Sciatic nerve (tissue), 2 donors: ENCODE data around the gene CDRT15L2. TPM values are rescaled to one million over a fixed set of nuclear protein-coding genes. Genes with fewer than 3 reads are reported as not detected.
"Not testable (repeated sequence)": the region's sequence is repeated elsewhere in the genome, so short reads cannot be mapped to it uniquely, and the experiment has no call there.

ENCODE experiments used
- ATAC-seq: fragments of 200-7000 bp; cut with Tn5 transposase; one replicate; pipeline ENCODE4 v1.9.1; 2020; ENCODE audit warnings: mild to moderate bottlenecking, moderate library complexity
- DNase-seq: peaks from one replicate; pipeline ENCODE4 v3.0.0-alpha.2; 2020; ENCODE audit warnings: low spot score
- intact Hi-C: fragments of 100-400 bp; cut with DNase I; formaldehyde crosslinking; loops from one replicate; pipeline ENCODE4 v1.14.2; 2022
- total RNA-seq: library from RNA; stranded (reverse); fragmentation: NEBNext Ultra II Directional; extraction: Animal tissue kit (Norgen Biotek cat#: 25700); gene quantifications from one replicate; pipeline ENCODE4 v1.2.1, GENCODE V29; 2021
- donor health status: DM: no; HTN: no; CAD: no.
- donor health status: DM: no; HTN: no; CAD: no.

Gene CDRT15L2
- total RNA-seq, 1 donor from 2014 or later: not detected

DNA sequence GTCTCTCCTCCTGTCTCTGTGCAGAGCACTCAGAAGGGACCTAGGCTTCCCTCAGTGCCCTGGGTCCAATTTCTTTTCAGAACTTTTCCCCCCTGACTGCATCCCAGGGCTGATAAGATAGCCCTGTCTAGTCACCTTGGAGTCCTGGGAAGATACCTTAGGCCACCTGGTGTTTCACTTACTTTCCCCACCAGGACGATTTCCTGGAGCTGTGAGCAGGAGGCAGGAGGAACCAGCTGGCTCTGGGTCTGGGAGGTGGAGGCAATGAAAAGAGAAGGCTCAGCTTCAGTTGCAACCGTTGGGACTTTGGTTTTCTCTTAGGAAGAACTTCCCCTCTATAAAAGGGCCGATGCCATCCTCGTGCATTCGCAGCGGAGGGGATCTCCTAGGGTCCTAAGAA is 12.1 kb upstream of the CDRT15L2 start:
- intact Hi-C loops, DNase-seq, ATAC-seq: not testable (repeated sequence)

DNA sequence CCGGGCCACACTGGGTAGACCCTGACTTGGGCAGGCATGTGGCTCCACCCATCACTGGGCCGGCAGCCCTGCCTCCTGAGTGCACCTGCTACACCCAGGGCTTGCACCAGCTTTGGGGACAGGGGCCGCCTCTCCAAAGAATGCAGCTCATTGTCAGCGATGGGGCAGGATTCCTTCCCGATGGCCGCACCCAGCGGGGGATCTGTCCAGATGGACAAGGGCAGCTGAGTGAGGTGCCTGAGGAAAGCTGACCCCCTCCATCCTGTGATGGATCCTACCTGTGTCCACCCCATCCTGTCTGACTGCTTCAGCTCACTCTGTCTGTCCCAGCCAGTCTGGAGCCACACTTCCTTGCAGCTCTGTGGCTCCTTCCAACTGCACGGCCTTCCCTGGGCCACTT is 10.9 kb upstream of the CDRT15L2 start:
- DNase-seq, ATAC-seq, intact Hi-C loops: not testable (repeated sequence)

DNA sequence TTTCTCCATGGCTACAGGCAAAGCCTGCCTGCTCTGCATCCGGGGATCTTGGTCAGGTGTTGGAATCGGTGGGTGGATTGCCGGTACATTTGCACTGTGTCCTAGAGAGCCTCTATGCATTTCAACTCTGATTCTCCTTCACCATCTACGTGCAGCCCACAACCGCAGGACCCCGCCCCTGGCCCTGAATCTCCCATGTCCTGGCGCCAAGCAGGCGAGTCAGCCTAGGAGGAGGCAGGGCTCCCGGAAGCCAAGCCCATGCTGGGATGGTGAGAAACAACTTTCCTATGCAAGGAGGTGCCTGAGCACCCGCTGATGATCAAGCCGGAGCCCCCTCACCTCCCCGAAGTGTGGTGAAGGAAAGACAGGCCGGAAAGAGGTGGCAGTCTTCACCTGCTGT is 7.9 kb upstream of the CDRT15L2 start:
- DNase-seq, ATAC-seq, intact Hi-C loops: not testable (repeated sequence)

DNA sequence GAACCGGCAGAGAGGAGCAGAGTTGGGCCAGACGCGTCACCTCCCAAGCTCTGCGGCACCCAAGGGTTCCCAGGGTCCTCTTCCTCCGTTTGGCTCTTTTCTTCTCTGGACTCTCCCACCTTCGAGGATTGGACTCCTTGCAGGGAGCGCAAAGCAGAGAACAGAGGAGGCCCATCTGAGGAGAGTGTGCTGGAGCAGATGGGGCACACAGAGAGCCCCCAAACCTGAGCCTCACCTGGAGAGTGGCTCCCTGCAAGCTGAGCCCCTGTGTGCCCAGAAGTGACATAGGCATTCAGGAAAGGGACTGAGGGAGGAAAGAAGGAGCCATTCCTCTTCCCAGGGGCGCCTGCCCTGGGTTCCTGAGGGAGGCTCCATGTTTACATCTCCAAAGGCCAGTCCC is 6.3 kb upstream of the CDRT15L2 start:
- intact Hi-C loops, ATAC-seq, DNase-seq: not testable (repeated sequence)

DNA sequence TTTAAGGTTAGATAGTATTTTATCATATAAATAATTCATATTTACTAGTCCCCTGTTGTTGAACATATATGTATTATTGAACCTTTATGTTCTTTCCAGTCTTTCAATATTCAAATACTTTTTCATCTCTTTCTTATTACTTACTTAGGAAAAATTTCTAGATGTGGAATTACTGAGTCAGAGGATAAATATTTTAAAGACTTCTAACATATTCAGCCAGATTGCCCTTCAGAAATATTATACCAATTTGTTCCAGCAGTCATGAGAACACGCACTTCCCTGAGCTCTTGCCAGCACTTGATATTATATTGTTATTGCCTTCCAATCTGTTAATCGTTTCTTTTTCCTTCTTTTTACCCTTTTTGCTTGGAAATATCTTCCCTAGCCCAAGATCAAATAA is 4.5 kb upstream of the CDRT15L2 start:
- ATAC-seq, intact Hi-C loops, DNase-seq: not testable (repeated sequence)

DNA sequence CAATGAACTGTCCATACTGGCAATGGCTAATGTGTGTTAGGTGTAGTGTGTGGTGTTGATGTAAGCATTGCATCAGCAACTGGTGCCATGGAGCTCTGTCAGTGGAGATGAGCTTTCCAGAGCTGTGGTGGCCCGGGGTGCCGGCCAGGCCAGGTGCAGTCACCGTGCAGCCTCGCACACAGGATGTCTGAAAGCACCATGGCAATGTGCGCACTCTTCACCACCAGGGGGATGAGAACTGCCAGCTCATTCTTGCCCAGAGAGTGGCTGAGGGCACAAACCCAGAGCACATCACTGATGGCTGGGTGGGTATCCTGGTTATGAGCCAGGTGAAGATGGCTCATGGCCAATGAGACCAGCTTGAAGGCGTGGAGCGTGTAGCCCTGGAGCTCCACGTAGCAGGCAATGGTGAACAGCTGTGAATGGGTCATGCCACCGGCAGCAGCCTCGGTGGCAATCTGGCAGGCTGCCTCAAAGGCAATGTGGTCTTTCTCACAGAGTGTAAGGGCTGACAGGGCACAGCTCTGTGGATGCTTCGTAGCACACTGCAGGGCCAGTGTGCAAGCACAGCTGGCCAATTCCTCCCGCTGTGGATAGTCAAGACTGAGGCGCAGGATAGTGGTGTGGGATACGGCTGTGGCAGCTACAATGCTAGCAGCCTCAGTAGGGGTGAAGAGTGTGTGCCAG is 4.5 kb downstream of the CDRT15L2 start:
- ATAC-seq, DNase-seq, intact Hi-C loops: not testable (repeated sequence)

DNA sequence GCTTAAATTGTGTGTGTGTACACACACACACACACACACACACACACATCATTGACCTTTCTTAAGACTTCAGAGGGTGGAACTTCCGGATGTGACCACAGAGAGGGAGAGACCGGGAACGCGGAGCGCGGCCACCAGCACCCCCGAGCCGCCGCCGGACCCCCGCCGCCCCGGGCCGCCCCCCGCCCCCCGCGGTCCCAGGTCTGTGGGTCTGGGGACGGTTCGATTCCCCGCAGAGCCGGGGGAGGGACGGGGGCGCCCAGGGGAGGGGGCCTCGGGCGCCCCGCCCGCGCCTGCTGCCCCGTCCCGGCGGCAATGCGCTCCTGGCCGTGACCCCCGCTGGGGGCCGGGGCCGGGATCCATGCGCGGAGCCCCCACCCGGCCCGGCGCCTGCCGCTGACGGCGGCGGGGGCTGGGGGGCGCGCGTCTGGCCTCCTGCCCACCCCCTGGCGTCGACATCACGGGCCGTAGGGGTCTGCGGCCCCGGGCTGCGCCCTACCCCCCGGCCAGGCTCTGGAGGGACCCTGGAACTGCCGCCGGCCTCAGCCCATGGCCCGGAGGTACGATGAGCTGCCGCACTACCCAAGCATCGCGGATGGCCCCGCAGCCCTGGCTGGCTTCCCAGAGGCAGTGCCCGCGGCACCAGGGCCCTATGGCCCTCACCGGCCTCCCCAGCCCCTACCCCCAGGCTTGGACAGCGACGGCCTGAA is 9.4 kb downstream of the CDRT15L2 start:
- ATAC-seq, intact Hi-C loops, DNase-seq: not testable (repeated sequence)

DNA sequence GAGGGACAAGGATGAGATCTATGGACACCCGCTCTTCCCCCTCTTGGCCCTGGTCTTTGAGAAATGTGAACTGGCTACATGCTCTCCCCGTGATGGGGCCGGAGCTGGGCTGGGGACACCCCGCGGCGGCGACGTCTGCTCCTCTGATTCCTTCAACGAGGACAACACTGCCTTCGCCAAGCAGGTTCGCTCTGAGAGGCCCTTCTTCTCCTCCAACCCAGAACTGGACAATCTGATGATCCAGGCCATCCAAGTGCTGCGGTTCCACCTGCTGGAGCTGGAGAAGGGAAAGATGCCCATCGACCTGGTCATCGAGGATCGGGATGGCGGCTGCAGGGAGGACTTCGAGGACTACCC is 9.9 kb downstream of the CDRT15L2 start:
- DNase-seq, intact Hi-C loops: not testable (repeated sequence)
- peak; percentile 48 for ATAC-seq

DNA sequence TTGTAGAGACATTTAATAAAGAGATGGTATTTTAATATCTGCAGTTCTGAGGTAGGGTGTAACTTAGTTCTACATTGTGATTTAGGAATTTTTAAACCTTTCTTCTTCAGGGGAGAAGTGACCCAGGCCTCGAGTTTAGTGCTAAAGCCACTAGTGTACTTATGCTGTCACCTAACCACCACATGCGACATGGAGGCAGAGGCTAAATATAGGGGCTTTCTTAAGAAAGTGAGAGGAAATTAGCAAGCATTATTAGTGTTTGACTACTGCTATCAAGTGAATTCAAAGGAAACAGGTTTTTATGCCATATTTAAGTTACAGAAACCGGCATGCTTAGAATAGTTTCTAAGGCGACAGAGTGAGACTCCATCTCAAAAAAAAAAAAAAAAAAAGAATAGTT is 11.5 kb downstream of the CDRT15L2 start:
- ATAC-seq, intact Hi-C loops: not testable (repeated sequence)

DNA sequence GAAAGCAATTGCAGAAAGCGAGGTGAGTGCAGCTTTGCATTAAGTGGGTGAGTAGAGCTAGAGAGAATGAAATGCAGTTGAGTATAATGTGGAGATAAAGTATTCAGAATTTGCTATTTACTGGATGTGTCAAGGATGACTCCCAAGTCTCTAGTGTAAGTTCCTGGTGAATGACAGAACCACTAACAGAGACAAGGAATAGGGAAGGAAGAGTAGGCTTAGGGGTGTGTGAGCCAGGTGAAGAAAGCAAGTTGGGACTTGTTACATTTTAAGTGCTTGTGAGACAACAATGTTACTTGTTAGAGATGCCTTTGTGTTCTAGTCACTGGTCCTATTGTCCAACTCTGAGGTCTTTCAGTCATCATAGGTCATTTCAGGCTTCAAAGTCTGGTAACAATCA is 26.0 kb downstream of the CDRT15L2 start:
- ATAC-seq, DNase-seq, intact Hi-C loops: not testable (repeated sequence)

More for the DNA sequence above, 11.5 kb downstream of the CDRT15L2 start:
- not testable (repeated sequence) for DNase-seq

DNA sequence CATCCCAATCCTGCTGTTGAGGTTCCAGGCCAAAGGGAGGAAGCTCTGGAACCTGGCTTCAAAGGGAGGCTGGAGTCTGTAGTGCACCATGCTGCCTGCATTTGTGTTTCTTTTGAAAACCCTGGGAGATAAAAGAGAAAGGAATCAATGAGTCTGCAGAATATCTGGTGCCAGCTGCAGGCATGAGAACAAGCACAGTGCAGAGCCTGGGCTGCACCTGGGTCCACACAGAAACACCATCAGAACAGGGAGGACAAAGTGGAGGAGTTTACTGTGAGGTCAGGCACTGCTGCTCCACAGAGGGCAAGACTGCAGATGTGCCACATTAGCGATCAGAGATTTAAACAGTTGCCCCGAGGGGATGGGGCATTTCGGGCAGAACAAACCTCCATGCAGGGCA is 30.0 kb downstream of the CDRT15L2 start:
- intact Hi-C loops, DNase-seq, ATAC-seq: not testable (repeated sequence)

DNA sequence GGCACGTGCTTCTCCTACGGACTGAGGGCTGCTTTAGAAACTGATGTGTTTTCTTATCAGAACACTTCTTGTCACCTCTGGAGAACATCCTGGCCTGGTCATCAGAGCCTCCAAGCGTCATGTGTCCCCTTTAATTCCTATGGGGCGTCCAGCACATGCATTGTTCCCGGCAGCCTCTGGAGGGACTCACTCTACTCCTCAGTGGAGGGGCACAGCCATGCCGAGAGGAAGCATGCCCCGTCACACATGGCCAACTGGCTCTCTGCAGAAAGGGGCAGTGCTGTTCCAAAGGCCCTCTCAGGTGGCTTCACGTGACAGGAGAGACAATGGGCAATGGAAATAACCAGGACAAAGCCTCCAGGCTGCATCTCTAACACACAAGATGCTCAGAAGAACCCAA is 31.8 kb downstream of the CDRT15L2 start:
- ATAC-seq: no peak
- intact Hi-C loops: no loop called here

DNA sequence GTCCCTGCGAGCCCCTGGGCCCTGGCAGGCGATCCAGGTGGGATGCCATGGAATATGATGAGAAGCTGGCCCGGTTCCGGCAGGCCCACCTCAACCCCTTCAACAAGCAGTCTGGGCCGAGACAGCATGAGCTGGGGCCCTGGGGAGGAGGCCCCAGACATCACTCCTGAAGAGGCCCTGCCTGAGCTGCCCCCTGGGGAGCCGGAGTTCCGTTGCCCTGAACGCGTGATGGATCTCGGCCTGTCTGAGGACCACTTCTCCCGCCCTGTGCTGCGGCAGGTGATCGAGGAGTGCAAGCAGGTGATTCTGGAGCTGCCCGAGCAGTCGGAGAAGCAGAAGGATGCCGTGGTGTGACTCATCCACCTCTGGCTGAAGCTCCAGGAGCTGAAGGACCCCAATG is 33.1 kb downstream of the CDRT15L2 start:
- ATAC-seq: no peak
- intact Hi-C loops: no loop called here
- DNase-seq: no peak

More for the DNA sequence above, 31.8 kb downstream of the CDRT15L2 start:
- no peak for DNase-seq

DNA sequence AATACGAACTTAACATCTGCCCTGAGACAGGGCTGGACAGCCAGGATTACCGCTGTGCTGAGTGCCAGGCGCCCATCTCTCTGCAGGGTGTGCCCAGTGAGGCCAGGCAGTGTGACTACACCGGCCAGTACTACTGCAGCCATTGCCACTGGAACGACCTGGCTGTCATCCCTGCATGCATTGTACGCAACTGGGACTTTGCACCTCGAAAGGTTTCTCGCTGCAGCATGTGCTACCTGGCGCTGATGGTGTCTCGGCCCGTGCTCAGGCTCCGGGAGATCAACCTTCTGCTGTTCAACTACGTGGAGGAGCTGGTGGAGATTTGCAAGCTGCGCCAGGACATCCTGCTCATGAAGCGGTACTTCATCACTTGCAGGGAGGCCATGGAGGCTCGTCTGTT is 33.7 kb downstream of the CDRT15L2 start:
- intact Hi-C loops: no loop called here
- ATAC-seq (no peak), DNase-seq (no peak)

DNA sequence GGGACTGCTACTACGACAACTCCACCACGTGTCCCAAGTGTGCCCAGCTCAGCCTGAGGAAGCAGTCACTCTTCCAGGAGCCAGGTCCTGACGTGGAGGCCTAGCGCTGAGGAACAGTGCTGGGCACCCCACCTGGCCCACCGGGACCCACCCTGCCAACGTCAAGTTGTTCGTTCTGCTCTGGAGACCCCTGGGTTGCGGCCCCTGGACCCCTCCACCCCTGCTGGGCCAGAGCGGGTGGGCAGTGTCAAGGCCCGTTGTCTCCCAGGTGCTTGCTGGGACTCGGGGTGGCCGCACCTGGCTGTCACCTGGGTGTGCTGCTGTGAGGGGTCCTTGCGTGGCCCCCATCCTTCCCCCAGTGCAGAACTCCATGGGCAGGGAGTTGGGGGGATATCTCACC is 34.4 kb downstream of the CDRT15L2 start:
- intact Hi-C loops: no loop called here
- DNase-seq (no peak), ATAC-seq (no peak)

DNA sequence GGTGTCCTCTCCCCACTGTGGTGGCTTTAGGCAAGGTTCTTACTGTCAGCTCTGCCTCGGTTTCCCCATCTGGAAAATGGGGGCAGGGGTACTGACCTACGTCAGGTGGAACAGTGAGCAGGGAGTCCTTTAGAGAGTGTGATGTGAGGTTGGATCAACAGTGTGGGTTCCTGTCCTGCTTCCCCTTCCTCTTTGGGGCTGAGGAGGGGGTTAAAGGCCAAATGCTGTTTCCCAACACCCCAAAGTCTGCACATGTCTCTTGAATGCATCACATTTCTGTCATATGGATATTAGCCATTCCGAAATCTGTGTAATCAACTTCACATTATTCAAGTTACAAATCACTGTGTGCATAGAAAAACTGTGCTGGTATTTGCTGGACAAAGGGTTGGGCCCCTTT is 35.9 kb downstream of the CDRT15L2 start:
- ATAC-seq, intact Hi-C loops, DNase-seq: not testable (repeated sequence)
